Hepatocyte (in vitro differentiated cells): Measurements from ENCODE around the gene SNX17.

Experiments used
- CTCF ChIP-seq: fragments of 200-600 bp; sonication (generic); IDR thresholded peaks from 2 replicates; pipeline ENCODE4 v1.5.1; 2016; ENCODE audit warnings: antibody characterized with exemption, mild to moderate bottlenecking; ENCODE audit not compliant: poor library complexity
- EZH2 ChIP-seq: fragments of 200-600 bp; sonication (generic); IDR thresholded peaks from 2 replicates; pipeline ENCODE4 v1.6.1; 2016; ENCODE audit warnings: antibody characterized with exemption, mild to moderate bottlenecking, borderline replicate concordance
- EZH2phosphoT487 ChIP-seq: fragments of 200-600 bp; sonication (generic); IDR thresholded peaks from one replicate; pipeline ENCODE4 v1.6.1; 2018; ENCODE audit warnings: antibody characterized with exemption, mild to moderate bottlenecking, low read depth, moderate library complexity; ENCODE audit not compliant: unreplicated experiment, severe bottlenecking

- no peak for TF ChIP-seq CTCF
- TF ChIP-seq EZH2: no peak
- TF ChIP-seq EZH2phosphoT487: no peak
Observed at GRCh38 chr2:27416151-27416550, 45.7 kb downstream of the SNX17 start.
